ENCODE results near the gene NDST3. TPM values are rescaled to one million over a fixed set of nuclear protein-coding genes. Genes with fewer than 3 reads are reported as not detected.

Gene NDST3
- total and polyA plus RNA-seq, 2 donors from 2014 or later: 0.09 to 0.22 TPM

- intact Hi-C loops (cut with DNase I): no loop called here
- DNase-seq (no peak), FAIRE-seq (no peak)
- H3K27me3 ChIP-seq (ENCODE audit: control insufficient read depth, insufficient read depth, low read length): no peaks in the 10 kb centered on the region
- H3K36me3 ChIP-seq (ENCODE audit: control insufficient read depth in 2 of 3, insufficient read depth in 3 of 3, low read length in 3 of 3): no peaks in the 10 kb centered on the region
- no peak overlapping the region for H3K27ac ChIP-seq (ENCODE audit: low read depth in 2 of 2, low read length in 2 of 2)
- H3K9me3 ChIP-seq (ENCODE audit: control insufficient read depth in 2 of 3, insufficient read depth in 1 of 3, low read length in 3 of 3): no peaks in the 10 kb centered on the region
- H3K4me1 ChIP-seq (ENCODE audit: control insufficient read depth in 2 of 3, insufficient read depth in 2 of 3, low read depth in 1 of 3, low read length in 3 of 3): no peaks in the 10 kb centered on the region
- no peak overlapping the region for H3K9ac ChIP-seq (ENCODE audit: low read length in 3 of 3)
- TF ChIP-seq CTCF (IDR thresholded peaks at IDR 0.05; ENCODE audit: borderline replicate concordance, extremely low read depth, insufficient read depth): no peak
- H3K4me3 ChIP-seq (ENCODE audit: low read length in 3 of 3): no peak overlapping the region
Measured at GRCh38 chr4:118213101-118213500, 178.8 kb downstream of the NDST3 start.

- no peak overlapping the region for H3K27ac ChIP-seq (ENCODE audit: low read depth in 2 of 2, low read length in 2 of 2)
- no peak overlapping the region for H3K9ac ChIP-seq (ENCODE audit: low read length in 3 of 3)
- no peak for FAIRE-seq
- H3K9me3 ChIP-seq (ENCODE audit: control insufficient read depth in 2 of 3, insufficient read depth in 1 of 3, low read length in 3 of 3): no peaks in the 10 kb centered on the region
- no peaks in the 10 kb centered on the region for H3K36me3 ChIP-seq (ENCODE audit: control insufficient read depth in 2 of 3, insufficient read depth in 3 of 3, low read length in 3 of 3)
- intact Hi-C loops (cut with DNase I): no loop called here
- H3K27me3 ChIP-seq (ENCODE audit: control insufficient read depth, insufficient read depth, low read length): no peaks in the 10 kb centered on the region
- no peaks in the 10 kb centered on the region for H3K4me1 ChIP-seq (ENCODE audit: control insufficient read depth in 2 of 3, insufficient read depth in 2 of 3, low read depth in 1 of 3, low read length in 3 of 3)
- no peak overlapping the region for H3K4me3 ChIP-seq (ENCODE audit: low read length in 3 of 3)
- no peak for DNase-seq
- TF ChIP-seq CTCF (IDR thresholded peaks at IDR 0.05; ENCODE audit: borderline replicate concordance, extremely low read depth, insufficient read depth): no peak
Measured at GRCh38 chr4:118215826-118216225, 181.5 kb downstream of the NDST3 start.

- TF ChIP-seq CTCF (IDR thresholded peaks at IDR 0.05; ENCODE audit: borderline replicate concordance, extremely low read depth, insufficient read depth): no peak
- Histone ChIP-seq H3K27ac (ENCODE audit: low read depth in 2 of 2, low read length in 2 of 2) (no peak overlapping the region), H3K36me3 (ENCODE audit: control insufficient read depth in 2 of 3, insufficient read depth in 3 of 3, low read length in 3 of 3) (no peaks in the 10 kb centered on the region), H3K4me1 (ENCODE audit: control insufficient read depth in 2 of 3, insufficient read depth in 2 of 3, low read depth in 1 of 3, low read length in 3 of 3) (no peaks in the 10 kb centered on the region), H3K9ac (ENCODE audit: low read length in 3 of 3) (no peak overlapping the region), H3K27me3 (ENCODE audit: control insufficient read depth, insufficient read depth, low read length) (no peaks in the 10 kb centered on the region), H3K4me3 (ENCODE audit: low read length in 3 of 3) (no peak overlapping the region), H3K9me3 (ENCODE audit: control insufficient read depth in 2 of 3, insufficient read depth in 1 of 3, low read length in 3 of 3) (no peaks in the 10 kb centered on the region)
- FAIRE-seq (no peak), DNase-seq (no peak)
- intact Hi-C loops (cut with DNase I): no loop called here
Measured at GRCh38 chr4:118221227-118221800, 187.0 kb downstream of the NDST3 start.

All from kidney (tissue), 14 donors.